Measurements from ENCODE around the gene TMCC1. TPM values are rescaled to one million over a fixed set of nuclear protein-coding genes. Genes with fewer than 3 reads are reported as not detected.

TMCC1 gene
- total RNA-seq, 2 experiments from 2014 or later, result 13.6 to 14.3 TPM

DNA sequence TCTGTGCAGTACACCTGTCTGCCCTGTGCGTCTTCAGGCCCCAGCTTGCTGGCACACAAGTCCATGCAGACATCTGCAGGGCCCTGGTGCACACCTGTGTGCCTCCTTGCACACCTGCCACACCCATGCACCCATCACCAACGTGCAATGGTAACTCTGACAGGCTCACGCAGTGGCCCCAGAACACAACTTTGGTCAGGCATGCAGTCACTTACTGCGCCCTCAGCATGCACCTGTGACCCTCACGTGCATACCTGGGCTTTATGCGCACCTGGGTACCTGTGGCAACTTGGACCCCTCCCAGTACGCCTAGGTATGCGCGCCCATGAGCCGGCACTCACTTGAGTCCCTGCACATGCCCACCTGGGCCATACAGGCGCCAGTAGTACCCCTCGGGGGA, 288.7 kb downstream of the TMCC1 start:
- CTCF ChIA-PET, result no interaction called here
- intact Hi-C loops (cut with micrococcal nuclease), result loop anchor here (5.0 kb wide), 3 partner anchors 162 to 262 kb away; partner anchors contain the start of gene IFT122

DNA sequence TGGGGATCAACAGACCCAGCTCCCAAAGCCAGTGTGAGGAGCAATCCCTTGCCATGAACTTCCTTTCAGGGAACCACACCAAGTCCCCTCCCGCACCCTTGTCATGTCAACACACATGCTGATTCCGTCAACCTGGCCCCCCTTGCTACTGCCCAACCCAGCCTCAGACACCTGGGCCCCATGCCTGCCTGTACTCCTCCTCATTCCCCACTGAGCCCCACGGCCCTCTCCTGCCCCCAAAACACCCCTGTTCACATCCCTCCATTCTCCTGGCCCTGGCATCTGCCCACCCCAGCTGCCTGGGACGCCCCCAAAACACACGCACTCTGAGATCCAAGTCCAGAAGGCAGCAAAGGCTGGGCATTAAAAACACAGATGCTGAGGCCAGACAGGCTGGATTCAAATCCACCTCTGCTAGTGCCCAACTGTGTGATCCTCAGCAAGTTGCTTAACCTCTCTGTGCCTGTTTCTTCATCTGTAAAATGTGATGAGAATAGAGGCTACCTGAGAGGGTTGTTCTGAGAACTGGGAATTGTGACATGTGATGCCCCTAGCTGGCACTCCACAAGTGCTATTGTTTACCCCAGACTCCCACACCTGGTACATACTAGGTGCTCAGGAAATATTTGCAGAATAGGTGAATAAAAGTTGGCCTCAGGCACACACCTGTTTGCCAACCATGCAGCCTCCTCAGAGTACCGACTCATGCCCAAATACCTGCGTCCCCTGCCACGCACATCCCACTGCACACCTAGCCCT, 289.3 kb downstream of the TMCC1 start:
- peaks cover 7% of the 10 kb centered on the region for H3K4me1 Mint-ChIP-seq (ENCODE audit: low read depth)
- intact Hi-C loops (cut with micrococcal nuclease), result no loop called here
- no peak overlapping the region for H3K4me3 Mint-ChIP-seq
- peaks cover 2% of the 10 kb centered on the region for H3K36me3 Mint-ChIP-seq (ENCODE audit: low read depth)
- H3K9me3 Mint-ChIP-seq, result no peaks in the 10 kb centered on the region
- CTCF ChIA-PET, result no interaction called here
- DNase-seq, result no peak
- H3K27me3 Mint-ChIP-seq (ENCODE audit: low read depth), result peaks cover 19% of the 10 kb centered on the region
- H3K27ac Mint-ChIP-seq, result no peak overlapping the region

More for the DNA sequence above, 288.7 kb downstream of the TMCC1 start:
- peaks cover 2% of the 10 kb centered on the region for H3K36me3 Mint-ChIP-seq (ENCODE audit: low read depth)
- H3K27ac Mint-ChIP-seq, result no peak overlapping the region
- H3K4me3 Mint-ChIP-seq, result no peak overlapping the region
- H3K9me3 Mint-ChIP-seq, result no peaks in the 10 kb centered on the region
- DNase-seq, result no peak
- peaks cover 7% of the 10 kb centered on the region for H3K4me1 Mint-ChIP-seq (ENCODE audit: low read depth)
- H3K27me3 Mint-ChIP-seq (ENCODE audit: low read depth), result peaks cover 19% of the 10 kb centered on the region

DNA sequence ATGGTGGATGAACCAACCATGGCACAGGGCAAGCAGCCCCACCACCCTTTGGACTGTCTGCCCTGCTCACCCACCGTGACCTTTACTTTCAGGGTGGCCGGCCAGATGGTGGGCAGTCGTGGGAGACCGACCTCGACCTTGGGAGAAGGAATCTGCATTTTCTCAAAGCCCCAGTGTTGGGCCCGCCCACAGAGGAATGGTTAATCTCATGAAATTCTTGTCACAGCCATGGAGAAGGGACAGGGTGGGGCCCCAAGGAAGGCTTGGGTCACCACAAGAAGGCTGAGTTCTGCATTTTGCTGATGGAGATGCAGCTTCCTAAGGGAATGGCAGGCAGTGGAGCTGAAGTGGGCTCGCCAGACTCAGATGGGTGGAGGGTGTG, 290.0 kb downstream of the TMCC1 start:
- peaks cover 19% of the 10 kb centered on the region for H3K27me3 Mint-ChIP-seq (ENCODE audit: low read depth)

DNA sequence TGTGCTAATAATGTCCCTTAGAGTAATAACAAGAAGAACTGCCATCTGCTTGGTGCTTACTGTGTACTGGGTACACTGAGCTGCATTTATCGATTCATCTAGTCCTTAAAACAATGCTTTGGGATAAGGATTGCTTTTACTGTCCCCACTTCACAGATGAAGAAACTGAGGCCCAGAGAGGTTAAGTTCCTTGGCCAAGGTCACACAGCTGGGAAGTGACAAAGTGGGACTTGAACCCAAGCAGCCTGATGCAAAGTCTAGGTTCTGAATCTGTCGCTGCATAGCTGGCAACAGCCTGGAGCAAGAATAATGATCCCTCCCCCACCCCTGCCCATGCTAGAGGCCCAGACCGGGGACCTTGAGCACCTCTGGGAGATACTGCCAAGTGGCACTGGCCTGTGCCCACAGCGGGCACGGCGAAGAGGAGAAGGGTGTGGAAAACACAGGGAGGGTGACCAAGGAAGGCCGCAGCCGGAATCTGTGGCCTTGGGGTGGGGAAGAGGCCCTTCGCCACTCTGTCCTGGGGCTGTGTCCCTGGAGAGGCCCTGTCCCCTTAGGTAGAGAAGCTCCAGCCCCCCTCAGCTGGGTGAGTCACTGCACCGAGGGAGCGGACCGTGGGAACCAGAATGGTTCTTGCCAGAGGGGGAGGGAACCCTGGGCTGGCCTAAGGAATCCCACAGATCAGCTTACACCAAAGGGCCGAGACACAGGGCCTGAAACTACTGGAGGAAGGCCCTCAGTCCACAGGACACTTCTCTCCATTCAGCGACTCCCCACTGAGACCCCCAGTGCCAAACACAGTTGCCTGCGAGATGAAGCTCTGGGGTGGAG, 290.6 kb downstream of the TMCC1 start:
- Mint-ChIP-seq H3K9me3 (no peaks in the 10 kb centered on the region), H3K4me3 (no peak overlapping the region), H3K4me1 (ENCODE audit: low read depth) (peaks cover 3% of the 10 kb centered on the region), H3K27ac (no peak overlapping the region), H3K27me3 (ENCODE audit: low read depth) (peaks cover 19% of the 10 kb centered on the region), H3K36me3 (ENCODE audit: low read depth) (peaks cover 2% of the 10 kb centered on the region)
- CTCF ChIA-PET, result interaction anchor here (0.8 kb wide), 1 partner anchor 113 kb away, joined by 3 read pairs; no protein-coding TSS in a partner anchor
- intact Hi-C loops (cut with micrococcal nuclease), result no loop called here
- no peak for DNase-seq

More for the DNA sequence above, 290.0 kb downstream of the TMCC1 start:
- intact Hi-C loops (cut with micrococcal nuclease), result no loop called here
- Mint-ChIP-seq H3K4me3 (no peak overlapping the region), H3K9me3 (no peaks in the 10 kb centered on the region), H3K27ac (no peak overlapping the region), H3K36me3 (ENCODE audit: low read depth) (peaks cover 2% of the 10 kb centered on the region), H3K4me1 (ENCODE audit: low read depth) (peaks cover 7% of the 10 kb centered on the region)
- DNase-seq, result no peak
- CTCF ChIA-PET, result no interaction called here

DNA sequence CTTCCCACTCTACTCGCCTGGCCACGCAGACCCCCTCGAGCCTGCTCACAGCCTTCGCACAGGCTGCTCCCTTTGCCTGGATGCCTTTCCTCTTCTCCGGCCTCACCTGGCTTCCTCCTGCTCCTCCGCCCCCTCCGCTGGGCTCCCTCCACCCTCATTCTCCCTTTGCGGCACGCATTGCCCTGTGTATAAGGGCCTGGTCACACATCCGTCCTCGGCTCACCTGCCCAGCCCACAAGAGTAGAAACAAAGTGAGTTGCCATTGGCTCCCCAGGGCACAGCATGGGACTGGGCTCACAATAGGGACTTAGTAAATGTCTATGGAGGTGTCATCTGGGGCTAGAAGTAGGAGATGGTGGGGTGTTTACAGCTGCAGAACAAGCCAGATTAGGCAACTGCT, 291.2 kb downstream of the TMCC1 start:
- DNase-seq, result no peak
- H3K27ac Mint-ChIP-seq, result no peak overlapping the region
- H3K4me3 Mint-ChIP-seq, result no peak overlapping the region
- CTCF ChIA-PET, result interaction anchor here (0.8 kb wide), 1 partner anchor 112 kb away, joined by 3 read pairs; no protein-coding TSS in a partner anchor
- peaks cover 3% of the 10 kb centered on the region for H3K4me1 Mint-ChIP-seq (ENCODE audit: low read depth)
- peaks cover 17% of the 10 kb centered on the region for H3K27me3 Mint-ChIP-seq (ENCODE audit: low read depth)
- no peaks in the 10 kb centered on the region for H3K9me3 Mint-ChIP-seq
- H3K36me3 Mint-ChIP-seq (ENCODE audit: low read depth), result peaks cover 2% of the 10 kb centered on the region
- intact Hi-C loops (cut with micrococcal nuclease), result no loop called here

DNA sequence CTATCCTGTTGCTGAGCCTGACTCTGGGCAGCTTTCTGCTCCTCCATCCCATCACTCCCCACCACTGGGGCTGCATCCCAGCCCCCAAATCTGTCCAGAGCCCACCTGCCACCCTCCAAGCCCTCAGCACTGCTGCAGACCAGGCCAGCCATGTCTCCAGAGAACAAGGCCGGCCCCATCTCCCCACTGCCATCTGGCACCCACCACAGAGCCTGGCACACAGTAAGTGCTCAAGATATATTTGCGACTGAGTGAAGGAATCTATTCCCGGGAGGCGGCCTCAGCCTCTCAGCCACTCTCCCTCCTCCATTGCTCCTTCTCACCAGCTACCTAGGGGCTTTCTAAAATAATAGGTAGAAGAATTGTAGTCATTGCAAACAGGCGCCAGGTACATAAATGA, 291.8 kb downstream of the TMCC1 start:
- no peak overlapping the region for H3K27ac Mint-ChIP-seq
- H3K27me3 Mint-ChIP-seq (ENCODE audit: low read depth), result peaks cover 15% of the 10 kb centered on the region
- intact Hi-C loops (cut with micrococcal nuclease), result no loop called here
- no peaks in the 10 kb centered on the region for H3K9me3 Mint-ChIP-seq
- peaks cover 3% of the 10 kb centered on the region for H3K4me1 Mint-ChIP-seq (ENCODE audit: low read depth)
- no peak overlapping the region for H3K4me3 Mint-ChIP-seq
- DNase-seq, result no peak
- CTCF ChIA-PET, result no interaction called here
- peaks cover 2% of the 10 kb centered on the region for H3K36me3 Mint-ChIP-seq (ENCODE audit: low read depth)

DNA sequence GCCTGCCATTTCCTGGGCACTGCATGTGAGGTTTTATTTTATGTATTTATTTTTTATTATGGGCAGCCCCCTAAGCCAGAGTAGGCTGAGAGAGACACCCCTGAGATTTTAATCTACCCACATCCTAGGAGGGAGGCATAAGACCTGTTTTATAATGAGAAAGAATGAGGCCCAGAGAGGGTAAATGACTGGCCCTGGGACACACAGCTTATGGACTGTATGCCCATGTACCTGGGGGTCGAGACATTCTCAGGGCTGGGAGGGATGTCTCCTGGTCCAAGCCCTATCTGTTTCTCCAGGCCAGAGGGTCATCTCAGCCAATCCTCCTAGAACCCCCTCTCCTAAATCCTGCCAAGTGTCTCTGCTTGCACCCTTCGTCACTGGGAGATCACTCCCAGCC, 293.2 kb downstream of the TMCC1 start:
- Mint-ChIP-seq H3K36me3 (ENCODE audit: low read depth) (no peaks in the 10 kb centered on the region), H3K4me3 (no peak overlapping the region), H3K27me3 (ENCODE audit: low read depth) (peaks cover 11% of the 10 kb centered on the region), H3K27ac (no peak overlapping the region), H3K9me3 (no peaks in the 10 kb centered on the region), H3K4me1 (ENCODE audit: low read depth) (no peaks in the 10 kb centered on the region)
- intact Hi-C loops (cut with micrococcal nuclease), result no loop called here
- CTCF ChIA-PET, result no interaction called here
- no peak for DNase-seq

DNA sequence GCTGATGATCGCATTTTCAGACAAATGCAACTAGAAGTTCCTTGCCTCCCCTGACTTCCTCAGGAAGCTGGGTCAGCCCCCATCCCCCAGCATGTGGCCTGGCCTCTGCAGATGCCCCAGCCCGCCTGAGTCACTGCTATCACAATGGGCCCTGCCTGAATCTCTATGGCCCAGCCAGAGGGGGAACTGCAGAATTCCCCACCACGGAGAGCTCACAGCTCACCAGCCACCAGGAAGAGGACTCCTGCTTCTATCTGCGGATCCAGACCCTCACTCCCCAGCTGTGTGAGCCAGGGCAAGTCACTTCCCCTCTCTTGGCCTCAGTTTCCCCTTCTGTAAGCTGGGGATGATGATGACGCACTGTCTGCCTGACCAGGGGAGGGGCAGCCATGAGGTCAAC, 293.9 kb downstream of the TMCC1 start:
- Mint-ChIP-seq H3K9me3 (no peaks in the 10 kb centered on the region), H3K27me3 (ENCODE audit: low read depth) (peaks cover 7% of the 10 kb centered on the region), H3K27ac (no peak overlapping the region), H3K4me1 (ENCODE audit: low read depth) (no peaks in the 10 kb centered on the region), H3K36me3 (ENCODE audit: low read depth) (no peaks in the 10 kb centered on the region), H3K4me3 (no peak overlapping the region)
- no peak for DNase-seq
- intact Hi-C loops (cut with micrococcal nuclease), result no loop called here
- CTCF ChIA-PET, result no interaction called here

DNA sequence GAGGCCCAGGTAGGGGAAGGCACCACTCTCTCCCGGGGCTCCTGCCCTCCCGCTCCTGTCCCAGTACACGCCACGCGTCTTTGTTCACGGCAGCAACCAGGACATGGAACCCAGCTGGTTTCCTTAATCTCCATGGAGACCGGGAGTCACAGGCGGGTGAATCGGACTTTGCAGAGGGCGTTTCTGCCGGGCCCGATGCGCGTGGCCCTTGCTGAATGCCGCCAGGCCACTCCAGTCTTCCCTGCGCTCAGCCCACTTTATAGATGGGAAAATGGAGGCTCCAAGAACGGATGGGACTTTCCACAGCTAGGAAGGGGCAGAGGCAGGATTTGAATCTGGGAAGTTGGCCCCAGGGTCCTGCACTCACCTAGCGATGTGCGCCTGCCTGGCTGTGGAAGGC, 294.4 kb downstream of the TMCC1 start:
- peaks cover 3% of the 10 kb centered on the region for H3K27me3 Mint-ChIP-seq (ENCODE audit: low read depth)
- no peak for DNase-seq
- H3K27ac Mint-ChIP-seq, result no peak overlapping the region
- H3K4me3 Mint-ChIP-seq, result no peak overlapping the region
- peaks cover 2% of the 10 kb centered on the region for H3K4me1 Mint-ChIP-seq (ENCODE audit: low read depth)
- CTCF ChIA-PET, result no interaction called here
- H3K9me3 Mint-ChIP-seq, result no peaks in the 10 kb centered on the region
- no peaks in the 10 kb centered on the region for H3K36me3 Mint-ChIP-seq (ENCODE audit: low read depth)
- intact Hi-C loops (cut with micrococcal nuclease), result no loop called here

DNA sequence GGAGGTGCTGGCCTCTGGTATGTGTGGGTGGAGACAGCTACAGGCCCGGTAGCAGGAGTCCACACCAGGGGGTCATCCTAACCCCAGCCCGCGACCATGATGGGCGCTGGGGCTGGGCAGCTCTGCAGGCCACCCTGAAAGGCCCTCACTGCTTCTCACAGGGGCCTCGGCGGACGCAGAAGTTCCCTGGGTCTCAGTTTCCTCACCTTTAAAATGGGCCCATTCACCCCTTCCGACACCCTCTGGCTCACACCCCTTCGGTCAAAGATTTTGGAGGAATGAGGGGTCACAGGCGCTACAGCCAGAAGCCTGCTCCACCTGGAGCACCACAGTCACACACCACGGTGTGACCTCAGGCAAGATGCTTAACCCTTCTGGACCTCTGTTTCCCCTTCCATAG, 295.0 kb downstream of the TMCC1 start:
- intact Hi-C loops (cut with micrococcal nuclease), result no loop called here
- Mint-ChIP-seq H3K4me3 (no peak overlapping the region), H3K27ac (no peak overlapping the region), H3K27me3 (ENCODE audit: low read depth) (no peaks in the 10 kb centered on the region), H3K36me3 (ENCODE audit: low read depth) (no peaks in the 10 kb centered on the region), H3K4me1 (ENCODE audit: low read depth) (peaks cover 8% of the 10 kb centered on the region), H3K9me3 (no peaks in the 10 kb centered on the region)
- CTCF ChIA-PET, result no interaction called here
- DNase-seq, result no peak

DNA sequence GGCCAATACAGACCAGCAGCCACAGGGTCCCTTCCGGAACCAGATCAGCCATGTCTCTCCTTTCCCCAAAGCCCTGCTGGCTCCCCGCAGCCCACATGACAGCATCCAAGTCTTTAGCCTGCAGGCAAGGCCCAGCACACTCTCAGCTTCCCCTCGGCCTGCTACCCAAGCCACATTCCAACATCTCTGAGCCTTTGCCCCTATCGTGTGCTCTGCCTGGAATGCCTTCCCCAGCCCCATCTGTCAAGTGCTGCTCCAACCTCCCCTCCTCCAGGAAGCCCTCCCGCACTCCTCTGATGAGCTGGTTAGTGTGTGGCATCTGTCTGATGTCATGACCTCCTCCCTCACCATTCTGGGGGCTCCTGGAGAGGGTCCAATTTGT, 295.5 kb downstream of the TMCC1 start:
- Mint-ChIP-seq H3K27me3 (ENCODE audit: low read depth) (peaks cover 4% of the 10 kb centered on the region), H3K4me1 (ENCODE audit: low read depth) (peaks cover 13% of the 10 kb centered on the region), H3K36me3 (ENCODE audit: low read depth) (no peaks in the 10 kb centered on the region), H3K4me3 (no peak overlapping the region), H3K9me3 (no peaks in the 10 kb centered on the region), H3K27ac (no peak overlapping the region)
- DNase-seq, result no peak
- CTCF ChIA-PET, result no interaction called here
- intact Hi-C loops (cut with micrococcal nuclease), result no loop called here
